GM12865 (cell line): ENCODE data around the gene ATP6V1G2.

ENCODE experiments used
- DNase-seq: peaks from one replicate; pipeline ENCODE4 v3.0.0; 2010; ENCODE audit warnings: low read depth
- H3K4me3 ChIP-seq: 2 replicates; pipeline ENCODE4 v1.5.1; 2011; ENCODE audit warnings: mild to moderate bottlenecking, low read depth, low read length, control low read depth
- TF ChIP-seq, protein P1 (sequence below): IDR thresholded peaks from 2 replicates; pipeline ENCODE4 v1.5.1; 2011; ENCODE audit warnings: low read length, control low read depth, low read depth, inconsistent platforms; ENCODE audit not compliant: insufficient read depth; ENCODE audit errors: missing control alignments

The ATP6V1G2 gene

DNA sequence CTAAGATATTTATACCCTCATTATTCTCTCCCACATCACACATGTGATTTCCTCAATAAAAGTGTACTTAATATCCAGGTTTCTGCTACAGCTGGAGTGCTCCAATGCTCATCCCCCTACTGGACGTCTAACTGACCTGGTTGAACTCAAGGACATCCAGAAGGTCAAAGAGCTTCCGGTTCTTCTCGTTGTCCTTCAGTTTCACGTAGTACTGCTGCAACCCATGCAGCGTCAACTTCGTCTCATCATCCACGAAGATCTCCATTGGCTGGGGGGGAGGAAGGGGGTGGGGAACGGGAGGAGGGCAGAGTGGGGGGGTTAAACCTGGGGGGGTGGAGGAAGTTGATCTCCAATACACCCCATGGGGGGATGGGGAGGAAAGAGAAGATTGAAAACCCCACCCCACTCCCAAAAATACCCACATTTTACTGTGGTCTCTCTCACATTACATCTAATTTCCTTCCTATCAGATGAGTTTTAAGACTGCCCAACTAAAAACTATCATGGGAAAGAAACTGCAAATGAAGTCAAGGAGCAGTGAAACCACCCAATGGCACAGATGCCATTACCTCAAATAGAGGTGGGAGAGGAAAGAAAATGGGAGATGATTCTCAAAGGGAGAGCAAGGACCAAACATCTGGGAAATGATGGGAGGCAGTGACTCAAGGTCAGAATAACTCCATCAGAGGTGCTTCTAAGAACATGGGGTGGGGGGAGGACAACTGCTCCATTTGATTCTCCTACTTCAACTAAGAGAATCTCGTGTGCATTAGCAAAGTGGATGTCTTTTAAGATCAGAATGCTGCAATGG lies 13.6 kb downstream of the ATP6V1G2 start:
- H3K4me3 ChIP-seq = no peak overlapping the region
- DNase-seq = no peak
- TF ChIP-seq, protein P1, sequence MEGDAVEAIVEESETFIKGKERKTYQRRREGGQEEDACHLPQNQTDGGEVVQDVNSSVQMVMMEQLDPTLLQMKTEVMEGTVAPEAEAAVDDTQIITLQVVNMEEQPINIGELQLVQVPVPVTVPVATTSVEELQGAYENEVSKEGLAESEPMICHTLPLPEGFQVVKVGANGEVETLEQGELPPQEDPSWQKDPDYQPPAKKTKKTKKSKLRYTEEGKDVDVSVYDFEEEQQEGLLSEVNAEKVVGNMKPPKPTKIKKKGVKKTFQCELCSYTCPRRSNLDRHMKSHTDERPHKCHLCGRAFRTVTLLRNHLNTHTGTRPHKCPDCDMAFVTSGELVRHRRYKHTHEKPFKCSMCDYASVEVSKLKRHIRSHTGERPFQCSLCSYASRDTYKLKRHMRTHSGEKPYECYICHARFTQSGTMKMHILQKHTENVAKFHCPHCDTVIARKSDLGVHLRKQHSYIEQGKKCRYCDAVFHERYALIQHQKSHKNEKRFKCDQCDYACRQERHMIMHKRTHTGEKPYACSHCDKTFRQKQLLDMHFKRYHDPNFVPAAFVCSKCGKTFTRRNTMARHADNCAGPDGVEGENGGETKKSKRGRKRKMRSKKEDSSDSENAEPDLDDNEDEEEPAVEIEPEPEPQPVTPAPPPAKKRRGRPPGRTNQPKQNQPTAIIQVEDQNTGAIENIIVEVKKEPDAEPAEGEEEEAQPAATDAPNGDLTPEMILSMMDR = no peak

DNA sequence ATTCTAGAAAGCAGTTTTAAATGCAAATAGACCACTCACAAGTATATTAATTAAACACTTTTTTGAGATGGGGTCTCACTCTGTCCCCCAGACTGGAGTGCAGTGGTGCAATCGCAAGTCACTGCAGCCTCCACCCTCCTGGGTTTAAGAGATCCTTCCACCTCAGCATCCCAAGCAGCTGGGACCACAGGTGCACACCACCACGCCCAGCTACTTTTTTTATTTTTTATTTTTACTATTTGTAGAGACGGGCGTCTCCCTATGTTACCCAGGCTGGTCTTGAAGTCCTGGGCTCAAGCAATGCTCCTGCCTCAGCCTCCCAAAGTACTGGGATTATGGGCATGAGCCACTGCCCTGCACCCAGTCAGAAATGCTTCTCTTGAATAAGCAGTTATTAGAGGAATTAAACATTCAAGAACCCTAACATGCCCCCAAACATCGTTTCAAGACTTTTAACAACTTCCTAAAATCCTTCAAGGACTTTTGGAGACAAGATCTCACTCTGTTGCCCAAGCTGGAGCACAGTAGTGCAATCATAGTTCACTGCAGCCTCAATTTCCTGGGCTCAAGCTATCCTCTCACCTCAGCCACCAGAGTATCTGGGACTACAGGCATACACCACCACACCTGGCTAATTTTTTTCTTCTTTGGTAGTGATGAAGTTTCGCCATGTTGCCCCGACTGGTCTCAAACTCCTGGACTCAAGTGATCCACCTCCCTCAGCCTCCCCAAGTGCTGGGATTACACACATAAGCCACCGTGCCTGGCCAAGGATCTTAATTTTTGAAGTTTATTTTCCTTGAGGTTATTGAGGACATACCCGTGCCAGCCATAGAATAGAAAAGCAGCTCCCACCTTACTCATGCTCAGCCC lies 14.4 kb downstream of the ATP6V1G2 start:
- no peak overlapping the region for H3K4me3 ChIP-seq
- TF ChIP-seq, protein P1 = no peak
- DNase-seq = no peak

DNA sequence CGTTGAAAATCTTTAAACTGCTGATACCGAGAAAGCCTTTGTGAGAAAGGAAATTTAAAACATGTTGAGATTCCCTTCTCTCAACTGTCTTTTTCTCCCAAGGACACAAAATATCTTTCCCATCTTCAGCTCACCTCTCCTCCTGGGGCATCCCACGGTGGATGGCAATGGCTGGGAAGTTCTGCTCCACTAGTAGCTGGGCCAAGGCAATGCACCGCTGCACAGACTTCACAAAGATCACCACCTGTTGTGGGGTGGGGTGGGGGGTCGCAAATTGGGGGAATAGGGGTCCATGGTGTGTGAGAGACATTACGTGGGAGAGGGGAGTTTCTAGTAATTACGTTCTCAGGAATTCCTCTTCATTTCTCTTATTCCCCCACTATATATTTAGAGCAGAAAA lies 15.2 kb downstream of the ATP6V1G2 start:
- TF ChIP-seq, protein P1 = no peak
- DNase-seq = no peak
- no peak overlapping the region for H3K4me3 ChIP-seq

DNA sequence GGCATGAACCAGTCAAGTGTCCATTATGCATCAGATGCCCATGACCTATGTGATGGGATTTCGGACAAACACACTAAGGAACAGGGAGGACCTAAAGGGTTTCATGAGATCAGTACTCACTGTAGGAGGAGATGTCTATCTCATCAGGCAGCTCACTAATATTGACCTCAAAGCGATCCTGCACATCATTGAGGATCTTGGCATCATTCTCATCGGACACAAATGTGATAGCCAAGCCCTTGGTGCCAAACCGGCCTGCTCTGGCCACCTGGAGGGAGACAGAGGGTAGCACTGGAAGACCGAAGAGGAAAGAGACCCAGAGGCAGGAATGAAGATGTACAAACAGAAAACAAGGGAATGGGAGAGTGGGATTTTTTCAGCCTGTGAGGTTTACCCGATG lies 15.7 kb downstream of the ATP6V1G2 start:
- H3K4me3 ChIP-seq = no peak overlapping the region
- no peak for DNase-seq
- TF ChIP-seq, protein P1 = no peak

DNA sequence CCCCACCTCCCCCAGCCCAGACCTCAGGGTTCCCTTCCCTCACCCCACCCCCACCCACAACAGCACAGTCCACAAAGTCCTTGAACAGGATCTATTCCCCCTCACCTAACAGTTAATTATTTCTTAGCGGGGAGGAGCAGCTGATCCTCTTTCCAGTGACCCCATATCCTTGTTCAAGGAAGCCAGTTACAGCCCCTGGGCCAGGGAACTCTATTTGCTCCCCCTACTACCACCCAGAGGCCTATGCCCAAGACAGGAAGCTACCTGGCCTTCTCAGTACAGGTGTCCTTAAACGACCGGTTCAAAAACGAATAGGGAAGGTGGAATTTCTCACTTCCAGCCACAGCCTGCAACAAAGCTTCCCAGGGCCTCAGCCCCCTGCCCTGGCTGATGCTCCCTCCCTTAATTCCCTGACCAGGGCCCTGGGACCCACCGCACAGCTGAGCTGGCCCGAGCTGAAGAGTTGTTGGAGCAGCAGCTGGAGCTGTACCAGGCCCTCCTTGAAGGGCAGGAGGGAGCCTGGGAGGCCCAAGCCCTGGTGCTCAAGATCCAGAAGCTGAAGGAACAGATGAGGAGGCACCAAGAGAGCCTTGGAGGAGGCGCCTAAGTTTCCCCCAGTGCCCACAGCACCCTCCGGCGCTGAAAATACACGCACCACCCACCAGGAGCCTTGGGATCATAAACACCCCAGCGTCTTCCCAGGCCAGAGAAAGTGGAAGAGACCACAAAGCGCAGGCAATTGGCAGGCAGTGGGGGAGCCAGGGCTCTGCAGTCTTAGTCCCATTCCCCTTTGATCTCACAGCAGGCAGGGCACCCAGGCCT lies 16.9 kb downstream of the ATP6V1G2 start:
- DNase-seq = no peak
- H3K4me3 ChIP-seq = no peak overlapping the region
- TF ChIP-seq, protein P1 = no peak

DNA sequence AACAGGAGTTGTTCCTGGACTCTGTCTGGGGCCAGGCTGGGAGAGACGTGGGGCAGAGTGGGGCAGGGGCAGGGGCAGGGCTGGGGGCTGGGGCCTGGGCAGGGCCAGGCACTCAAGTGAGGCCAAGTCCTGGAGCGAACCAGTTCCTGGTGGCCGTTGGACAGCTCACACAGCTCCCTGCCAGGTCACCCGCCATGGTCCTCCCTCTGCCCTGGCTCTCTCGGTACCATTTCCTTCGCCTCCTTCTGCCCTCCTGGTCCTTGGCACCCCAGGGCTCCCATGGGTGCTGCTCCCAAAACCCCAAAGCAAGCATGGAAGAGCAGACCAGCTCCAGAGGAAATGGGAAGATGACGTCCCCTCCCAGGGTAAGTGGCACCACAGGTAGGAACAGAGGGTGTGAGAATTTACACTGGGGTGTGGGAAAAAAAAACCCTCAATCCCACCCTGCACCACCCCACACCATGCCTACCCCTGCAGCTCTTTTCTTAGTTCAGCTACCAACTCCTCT lies 17.5 kb downstream of the ATP6V1G2 start, which contains the start of gene MCCD1:
TSS of gene MCCD1 (plus strand) at position 142 of the 508 bp plus-strand sequence. CDS start at position 195, 53 bp downstream.
- TF ChIP-seq, protein P1 = no peak
- DNase-seq = no peak
- no peak within 1 kb of the TSS for H3K4me3 ChIP-seq
